ENCODE data around the gene ULBP3.
A peak's percentile ranks its signal among the peaks of the same experiment; 100 is the strongest.
"Not testable (repeated sequence)": the region's sequence is repeated elsewhere in the genome, so short reads cannot be mapped to it uniquely, and the experiment has no call there.

The ULBP3 gene

DNA sequence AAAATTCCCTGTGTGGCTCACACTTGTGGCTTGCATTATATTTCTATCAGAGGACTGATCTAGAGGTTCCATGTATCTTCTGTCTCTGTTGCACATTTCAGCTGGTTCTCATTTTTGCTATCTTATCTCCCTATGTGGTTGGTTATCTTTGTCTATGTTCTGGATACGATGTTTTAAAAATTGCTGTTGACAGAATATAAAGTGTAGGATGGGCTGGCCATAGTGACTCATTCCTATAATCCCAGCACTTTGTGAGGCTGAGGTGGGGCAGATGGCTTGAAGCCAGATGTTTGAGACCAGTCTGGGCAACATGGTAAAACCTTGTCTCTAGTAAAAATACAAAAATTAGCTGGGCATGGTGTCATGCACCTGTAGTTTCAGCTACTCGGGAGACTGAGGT is 9.9 kb upstream of the ULBP3 start:
- H3K4me3 ChIP-seq (ENCODE audit: low read depth, low read length) = no peak overlapping the region
- no peak overlapping the region for H2AFZ ChIP-seq (ENCODE audit: low read length, unreplicated experiment)
- no peaks in the 10 kb centered on the region for H3K79me2 ChIP-seq (ENCODE audit: control insufficient read depth, insufficient read depth, low read length, unreplicated experiment)
- no peaks in the 10 kb centered on the region for H3K36me3 ChIP-seq (ENCODE audit: insufficient read depth, low read length)
- H3K4me1 ChIP-seq (ENCODE audit: control insufficient read depth, insufficient read depth, low read length, unreplicated experiment) = no peaks in the 10 kb centered on the region
- peaks cover 11% of the 10 kb centered on the region for H3K27me3 ChIP-seq (ENCODE audit: insufficient read depth, low read length)
- H3K27ac ChIP-seq (ENCODE audit: low read depth, low read length) = no peak overlapping the region

DNA sequence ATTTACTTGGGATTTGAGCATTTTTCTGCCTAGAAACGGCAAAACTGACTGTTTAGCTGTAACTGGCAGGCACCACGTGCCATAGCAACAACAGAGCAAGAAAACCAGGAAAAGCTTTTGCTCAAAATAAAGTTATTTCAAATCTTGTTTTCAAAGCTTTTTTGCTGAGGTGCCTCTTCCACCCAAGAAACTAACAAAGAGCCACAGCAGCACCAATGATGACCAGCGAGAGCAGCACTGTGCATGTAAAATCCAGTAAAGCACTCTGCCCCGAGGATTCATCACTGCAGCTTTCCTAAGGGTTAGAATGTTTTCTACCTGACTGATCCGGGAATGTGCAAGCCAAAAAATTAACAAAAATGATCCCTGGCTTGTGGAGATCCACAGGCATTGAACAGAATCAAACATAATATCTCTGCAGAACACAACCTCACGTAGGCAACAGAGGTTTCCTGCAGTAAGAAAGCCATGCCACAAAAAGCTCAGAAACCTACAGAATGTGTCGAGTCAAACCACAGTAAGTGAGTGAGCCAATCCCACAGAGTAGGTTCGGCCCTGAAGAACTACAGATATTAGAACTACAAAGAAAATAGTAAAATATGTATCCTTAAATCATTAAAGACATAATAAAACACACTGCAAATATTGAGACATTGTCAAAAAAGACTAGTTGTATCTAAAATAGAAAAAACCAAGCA is 7.4 kb upstream of the ULBP3 start:
- no peaks in the 10 kb centered on the region for H3K79me2 ChIP-seq (ENCODE audit: control insufficient read depth, insufficient read depth, low read length, unreplicated experiment)
- H3K27me3 ChIP-seq (ENCODE audit: insufficient read depth, low read length) = no peaks in the 10 kb centered on the region
- H2AFZ ChIP-seq (ENCODE audit: low read length, unreplicated experiment) = no peak overlapping the region
- peaks cover 9% of the 10 kb centered on the region for H3K4me1 ChIP-seq (ENCODE audit: control insufficient read depth, insufficient read depth, low read length, unreplicated experiment)
- no peaks in the 10 kb centered on the region for H3K36me3 ChIP-seq (ENCODE audit: insufficient read depth, low read length)
- H3K27ac ChIP-seq (ENCODE audit: low read depth, low read length) = no peak overlapping the region
- H3K4me3 ChIP-seq (ENCODE audit: low read depth, low read length) = no peak overlapping the region

DNA sequence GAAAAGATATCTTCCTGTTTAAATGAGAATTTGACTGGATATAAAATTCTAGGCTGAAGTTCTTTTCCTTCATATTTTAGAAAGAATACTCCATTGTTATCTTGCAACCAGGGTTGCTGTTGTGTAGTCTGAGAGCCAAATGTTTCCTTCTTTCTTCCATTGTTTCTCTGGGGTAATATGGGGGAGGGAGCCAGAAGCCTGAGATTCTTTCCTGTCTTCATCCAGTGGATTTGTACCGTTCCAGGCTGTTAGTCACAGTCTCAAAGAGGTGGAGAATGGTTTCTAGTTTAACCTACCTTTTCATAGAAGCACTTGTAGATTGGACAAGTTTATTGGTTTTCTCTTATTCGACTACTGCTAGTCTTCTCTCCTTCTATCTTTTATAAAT is 6.1 kb upstream of the ULBP3 start:
- Histone ChIP-seq H3K79me2 (ENCODE audit: control insufficient read depth, insufficient read depth, low read length, unreplicated experiment) (no peaks in the 10 kb centered on the region), H3K36me3 (ENCODE audit: insufficient read depth, low read length) (no peaks in the 10 kb centered on the region), H3K27ac (ENCODE audit: low read depth, low read length) (no peak overlapping the region), H3K27me3 (ENCODE audit: insufficient read depth, low read length) (no peaks in the 10 kb centered on the region), H3K4me1 (ENCODE audit: control insufficient read depth, insufficient read depth, low read length, unreplicated experiment) (peaks cover 9% of the 10 kb centered on the region), H3K4me3 (ENCODE audit: low read depth, low read length) (no peak overlapping the region), H2AFZ (ENCODE audit: low read length, unreplicated experiment) (no peak overlapping the region)

DNA sequence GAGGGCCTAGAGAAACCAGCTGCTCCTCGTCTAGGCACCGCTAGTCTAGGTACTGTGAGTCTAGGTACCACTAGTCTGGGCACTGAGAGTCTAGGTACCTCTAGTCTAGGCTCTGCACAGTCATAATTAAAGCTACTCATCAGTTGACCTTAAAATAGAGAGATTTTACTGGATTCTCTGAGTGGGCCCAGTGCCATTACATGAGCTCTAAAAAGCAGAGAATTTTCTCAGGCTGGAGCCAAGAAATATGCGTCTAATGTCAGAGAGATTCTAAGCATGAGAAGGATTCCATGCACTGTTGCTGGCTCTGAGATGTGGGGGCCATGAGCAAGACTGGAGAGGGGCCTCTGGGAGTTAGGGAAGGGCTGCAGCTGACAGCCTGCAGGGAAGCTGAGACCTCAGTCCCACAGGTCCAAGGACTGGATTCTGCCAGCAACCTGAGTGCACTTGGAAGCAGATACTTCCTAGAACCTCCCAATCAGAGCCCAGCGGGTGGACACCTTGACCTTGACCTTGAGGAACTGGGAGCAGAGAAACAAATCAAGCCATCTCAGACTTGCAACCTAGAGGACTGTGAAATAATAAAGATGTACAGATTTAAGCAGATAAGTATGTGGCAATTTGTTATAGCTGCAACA is 5.6 kb upstream of the ULBP3 start:
- H2AFZ ChIP-seq (ENCODE audit: low read length, unreplicated experiment); H3K79me2 ChIP-seq (ENCODE audit: control insufficient read depth, insufficient read depth, low read length, unreplicated experiment); H3K4me3 ChIP-seq (ENCODE audit: low read depth, low read length); H3K4me1 ChIP-seq (ENCODE audit: control insufficient read depth, insufficient read depth, low read length, unreplicated experiment); H3K27me3 ChIP-seq (ENCODE audit: insufficient read depth, low read length); H3K36me3 ChIP-seq (ENCODE audit: insufficient read depth, low read length); H3K27ac ChIP-seq (ENCODE audit: low read depth, low read length): not testable (repeated sequence)

DNA sequence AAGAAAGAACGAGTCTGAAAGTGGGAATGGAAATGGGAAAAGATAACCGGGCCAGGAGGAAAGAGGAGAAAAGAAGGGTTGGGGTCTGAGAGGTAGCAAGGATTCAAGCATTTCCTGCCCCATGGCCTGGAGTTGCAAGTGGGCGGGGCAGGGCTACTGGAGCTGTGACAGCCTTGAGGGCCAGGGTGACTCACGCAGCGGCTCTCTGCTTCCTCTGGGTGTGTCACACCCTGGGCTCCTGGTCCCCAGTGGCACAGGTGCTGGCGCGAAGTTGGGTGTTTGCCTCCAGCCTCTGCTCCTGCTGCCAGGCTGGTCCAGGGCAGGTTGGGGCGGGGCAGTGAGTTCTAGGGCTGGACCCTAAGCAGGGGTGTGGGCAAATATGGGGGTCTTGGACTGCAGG is 3.3 kb upstream of the ULBP3 start:
- Histone ChIP-seq H3K27me3 (ENCODE audit: insufficient read depth, low read length) (no peaks in the 10 kb centered on the region), H3K4me3 (ENCODE audit: low read depth, low read length) (no peak overlapping the region), H2AFZ (ENCODE audit: low read length, unreplicated experiment) (no peak overlapping the region), H3K36me3 (ENCODE audit: insufficient read depth, low read length) (no peaks in the 10 kb centered on the region), H3K27ac (ENCODE audit: low read depth, low read length) (no peak overlapping the region), H3K4me1 (ENCODE audit: control insufficient read depth, insufficient read depth, low read length, unreplicated experiment) (peaks cover 13% of the 10 kb centered on the region), H3K79me2 (ENCODE audit: control insufficient read depth, insufficient read depth, low read length, unreplicated experiment) (no peaks in the 10 kb centered on the region)

DNA sequence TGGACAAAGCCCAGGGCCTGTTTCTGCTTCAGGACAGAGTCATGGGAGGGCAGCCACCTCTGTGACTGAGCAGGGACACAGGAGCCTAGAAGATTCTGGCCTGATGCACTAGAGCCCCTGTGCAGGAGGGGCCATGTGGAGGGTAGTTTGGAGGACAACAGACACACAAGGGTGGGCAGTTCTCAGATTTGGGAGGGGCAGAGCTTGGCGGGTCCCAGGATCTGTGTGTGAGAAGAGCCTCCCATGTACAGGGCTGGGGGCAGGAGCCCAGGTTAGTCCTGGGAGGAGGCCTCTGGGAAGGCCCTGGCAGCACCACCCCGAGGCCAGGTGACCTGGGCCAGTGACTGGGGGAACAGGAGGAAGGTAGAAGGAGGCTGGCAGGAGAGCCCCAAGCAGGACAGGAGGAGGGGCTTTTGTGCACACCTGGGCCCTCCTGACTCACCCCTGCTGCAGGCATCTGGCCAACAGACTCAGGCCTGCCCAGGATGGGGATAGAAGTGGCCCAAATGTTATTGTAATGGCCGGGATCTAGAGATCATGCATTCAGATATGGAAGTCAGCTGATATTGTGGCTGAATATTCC is 1.4 kb upstream of the ULBP3 start:
- peaks cover 13% of the 10 kb centered on the region for H3K4me1 ChIP-seq (ENCODE audit: control insufficient read depth, insufficient read depth, low read length, unreplicated experiment)
- H3K36me3 ChIP-seq (ENCODE audit: insufficient read depth, low read length) = no peaks in the 10 kb centered on the region
- H3K4me3 ChIP-seq (ENCODE audit: low read depth, low read length) = no peak overlapping the region
- H3K27ac ChIP-seq (ENCODE audit: low read depth, low read length) = no peak overlapping the region
- no peaks in the 10 kb centered on the region for H3K79me2 ChIP-seq (ENCODE audit: control insufficient read depth, insufficient read depth, low read length, unreplicated experiment)
- H2AFZ ChIP-seq (ENCODE audit: low read length, unreplicated experiment) = no peak overlapping the region
- H3K27me3 ChIP-seq (ENCODE audit: insufficient read depth, low read length) = no peaks in the 10 kb centered on the region

DNA sequence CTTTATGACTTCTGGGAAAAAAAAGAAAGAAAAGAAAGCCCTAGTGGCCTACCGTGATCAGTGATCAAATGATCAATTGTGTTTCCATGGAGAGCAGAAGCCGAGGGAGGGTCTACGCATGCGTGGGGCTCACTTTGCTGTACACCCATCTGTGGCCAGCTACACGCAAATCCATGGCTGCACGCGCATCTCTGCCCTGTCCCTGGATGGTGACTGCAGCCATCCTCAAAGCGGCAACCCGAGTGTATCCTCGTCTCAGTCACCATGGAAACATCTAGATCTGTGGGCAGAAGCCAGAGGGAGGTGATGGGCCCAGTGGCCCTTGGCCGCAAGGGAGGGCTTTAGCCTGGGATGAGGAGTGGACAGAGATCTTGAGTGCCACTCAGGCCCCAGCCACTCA is 785 bp upstream of the ULBP3 start:
- no peak overlapping the region for H2AFZ ChIP-seq (ENCODE audit: low read length, unreplicated experiment)
- no peak overlapping the region for H3K27ac ChIP-seq (ENCODE audit: low read depth, low read length)
- H3K79me2 ChIP-seq (ENCODE audit: control insufficient read depth, insufficient read depth, low read length, unreplicated experiment) = no peaks in the 10 kb centered on the region
- H3K27me3 ChIP-seq (ENCODE audit: insufficient read depth, low read length) = no peaks in the 10 kb centered on the region
- no peaks in the 10 kb centered on the region for H3K36me3 ChIP-seq (ENCODE audit: insufficient read depth, low read length)
- peaks cover 13% of the 10 kb centered on the region for H3K4me1 ChIP-seq (ENCODE audit: control insufficient read depth, insufficient read depth, low read length, unreplicated experiment)
- no peak overlapping the region for H3K4me3 ChIP-seq (ENCODE audit: low read depth, low read length)

DNA sequence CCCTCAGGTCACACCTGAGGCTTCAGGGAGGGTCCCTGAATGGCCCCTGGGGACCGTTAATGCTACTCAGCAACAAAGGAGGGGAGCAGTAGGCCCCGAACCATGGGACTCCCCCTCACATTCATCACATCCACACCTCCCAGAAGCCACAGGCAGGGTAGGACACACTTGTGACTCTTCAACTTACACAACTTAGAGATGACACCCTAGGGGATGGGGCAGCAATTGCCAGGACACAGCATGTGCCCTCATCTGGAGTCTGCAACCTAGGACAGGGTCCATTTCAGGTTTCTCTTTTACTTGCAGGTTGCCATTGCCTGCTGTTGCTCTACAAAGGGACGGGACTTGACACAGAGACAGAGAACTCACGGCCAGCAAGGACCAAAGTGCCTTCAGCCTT is 770 bp downstream of the ULBP3 start:
- H2AFZ ChIP-seq (ENCODE audit: low read length, unreplicated experiment) = peak overlapping the region; percentile 97
- no peak overlapping the region for H3K27ac ChIP-seq (ENCODE audit: low read depth, low read length)
- peaks cover 13% of the 10 kb centered on the region for H3K4me1 ChIP-seq (ENCODE audit: control insufficient read depth, insufficient read depth, low read length, unreplicated experiment)
- no peaks in the 10 kb centered on the region for H3K27me3 ChIP-seq (ENCODE audit: insufficient read depth, low read length)
- H3K4me3 ChIP-seq (ENCODE audit: low read depth, low read length) = peak overlapping the region; percentile 89
- no peaks in the 10 kb centered on the region for H3K36me3 ChIP-seq (ENCODE audit: insufficient read depth, low read length)
- H3K79me2 ChIP-seq (ENCODE audit: control insufficient read depth, insufficient read depth, low read length, unreplicated experiment) = no peaks in the 10 kb centered on the region

DNA sequence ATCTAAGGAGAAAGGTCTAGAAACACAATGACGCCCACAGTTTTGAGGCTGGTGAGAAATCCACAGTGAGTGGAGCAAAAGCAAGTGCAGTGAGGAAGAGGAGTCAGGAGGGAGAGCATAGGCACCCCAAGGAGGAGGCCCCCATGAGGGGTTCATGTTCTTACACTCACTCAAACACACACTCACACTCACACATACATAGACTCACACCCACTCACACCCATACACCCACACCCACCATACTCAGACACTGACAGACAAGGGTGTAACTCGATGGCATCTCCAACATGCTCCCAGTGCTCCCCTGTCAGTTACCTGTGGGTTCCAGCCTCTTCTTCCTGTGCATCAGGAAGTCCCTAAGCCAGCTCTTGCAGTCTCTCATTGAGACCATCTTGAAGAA is 3.8 kb downstream of the ULBP3 start:
- Histone ChIP-seq H3K36me3 (ENCODE audit: insufficient read depth, low read length) (no peaks in the 10 kb centered on the region), H3K79me2 (ENCODE audit: control insufficient read depth, insufficient read depth, low read length, unreplicated experiment) (no peaks in the 10 kb centered on the region), H3K27me3 (ENCODE audit: insufficient read depth, low read length) (no peaks in the 10 kb centered on the region), H3K4me1 (ENCODE audit: control insufficient read depth, insufficient read depth, low read length, unreplicated experiment) (peaks cover 5% of the 10 kb centered on the region), H2AFZ (ENCODE audit: low read length, unreplicated experiment) (no peak overlapping the region), H3K4me3 (ENCODE audit: low read depth, low read length) (no peak overlapping the region), H3K27ac (ENCODE audit: low read depth, low read length) (no peak overlapping the region)

DNA sequence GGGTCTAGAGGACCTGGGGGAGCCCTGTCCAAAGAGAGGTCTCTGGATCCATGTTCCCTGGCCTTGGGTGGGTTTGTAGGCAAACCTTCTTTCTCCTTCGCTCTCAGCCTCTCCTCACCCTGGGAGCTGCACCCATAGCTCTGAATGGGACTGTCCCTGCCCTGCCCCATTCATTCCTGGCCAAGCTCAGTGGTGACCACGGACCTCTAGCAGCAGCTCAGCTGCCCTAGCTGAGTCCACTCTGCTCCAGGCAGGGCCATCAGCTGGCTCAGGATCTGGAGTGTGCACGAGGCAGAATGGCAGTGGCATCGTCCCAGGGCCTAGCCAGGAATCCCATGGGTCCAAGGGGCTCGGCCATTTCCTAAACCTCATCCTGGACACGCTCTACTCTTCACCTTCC is 5.3 kb downstream of the ULBP3 start:
- Histone ChIP-seq H2AFZ (ENCODE audit: low read length, unreplicated experiment) (no peak overlapping the region), H3K27me3 (ENCODE audit: insufficient read depth, low read length) (no peaks in the 10 kb centered on the region), H3K27ac (ENCODE audit: low read depth, low read length) (no peak overlapping the region), H3K4me1 (ENCODE audit: control insufficient read depth, insufficient read depth, low read length, unreplicated experiment) (peaks cover 5% of the 10 kb centered on the region), H3K79me2 (ENCODE audit: control insufficient read depth, insufficient read depth, low read length, unreplicated experiment) (no peaks in the 10 kb centered on the region), H3K4me3 (ENCODE audit: low read depth, low read length) (no peak overlapping the region), H3K36me3 (ENCODE audit: insufficient read depth, low read length) (no peaks in the 10 kb centered on the region)

DNA sequence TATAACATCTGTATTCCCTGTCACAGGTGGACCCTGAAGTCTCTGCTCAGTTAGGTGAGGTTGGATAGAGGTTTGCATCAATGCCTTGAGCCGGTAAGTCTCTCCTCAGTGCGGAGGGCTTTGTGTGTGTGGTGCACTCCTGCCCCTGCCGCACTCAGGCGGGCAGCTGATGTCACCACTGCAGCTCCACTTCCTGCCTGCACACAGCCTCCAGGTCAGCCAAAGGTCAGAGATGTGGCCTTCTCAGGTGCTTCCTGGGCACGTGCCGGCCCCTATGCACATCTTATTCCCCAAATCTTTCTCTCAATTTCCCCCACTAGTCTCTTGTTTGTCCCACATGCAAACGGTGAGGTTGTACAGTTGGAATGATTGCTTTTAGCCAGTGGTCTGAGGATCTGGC is 8.9 kb downstream of the ULBP3 start:
- H3K79me2 ChIP-seq (ENCODE audit: control insufficient read depth, insufficient read depth, low read length, unreplicated experiment); H3K36me3 ChIP-seq (ENCODE audit: insufficient read depth, low read length); H3K4me1 ChIP-seq (ENCODE audit: control insufficient read depth, insufficient read depth, low read length, unreplicated experiment); H2AFZ ChIP-seq (ENCODE audit: low read length, unreplicated experiment); H3K4me3 ChIP-seq (ENCODE audit: low read depth, low read length); H3K27ac ChIP-seq (ENCODE audit: low read depth, low read length): not testable (repeated sequence)
- H3K27me3 ChIP-seq (ENCODE audit: insufficient read depth, low read length) = peaks cover 15% of the 10 kb centered on the region

Data from ACC112 (cell line).